CD4-positive, alpha-beta T cell (primary cell): ENCODE measurements around the gene CTRB1. TPM values are rescaled to one million over a fixed set of nuclear protein-coding genes. Genes with fewer than 3 reads are reported as not detected.

Experiments used
- ATAC-seq: fragments of 200-7000 bp; cut with Tn5 transposase; one replicate; pipeline ENCODE4 v1.10.0; 2022; ENCODE audit warnings: mild to moderate bottlenecking; ENCODE audit not compliant: poor library complexity
- CTCF ChIA-PET: fragments of 350-600 bp; sonication (Branson Sonifier 250); formaldehyde crosslinking; loops from one replicate; lab custom pipeline; 2021; ENCODE audit warnings: antibody characterized with exemption, inconsistent platforms; lab: Charles Lee
- POLR2A ChIA-PET: fragments of 350-600 bp; sonication (Branson Sonifier 250); formaldehyde crosslinking; loops from one replicate; lab custom pipeline; 2021; ENCODE audit warnings: antibody characterized with exemption, inconsistent platforms; lab: Charles Lee
- DNase-seq, 14 experiments: peaks; one replicate each; pipeline ENCODE4 v3.0.0-alpha.2; 2013 to 2020; ENCODE audit warnings: mixed read lengths in 2 of 14
- H3K27ac ChIP-seq, 2 donors: one replicate each; pipeline versions ENCODE4 v1.5.1 to v1.7.0; 2013; ENCODE audit warnings: low read length in 2 of 2, low read depth in 1 of 2, mild to moderate bottlenecking in 1 of 2
- H3K27me3 ChIP-seq, 2 experiments: 1 replicate in 1 of 2; 2 replicates in 1 of 2; pipeline versions ENCODE4 v1.6.1 to v1.7.0; 2013; ENCODE audit warnings: low read length in 2 of 2, control low read depth in 1 of 2, mild to moderate bottlenecking in 1 of 2, moderate library complexity in 1 of 2; ENCODE audit not compliant: insufficient read depth in 2 of 2, control insufficient read depth in 1 of 2
- H3K36me3 ChIP-seq: one replicate; pipeline ENCODE4 v1.6.1; 2013; ENCODE audit warnings: low read length, control low read depth; ENCODE audit not compliant: insufficient read depth
- H3K4me1 ChIP-seq: one replicate; pipeline ENCODE4 v1.6.1; 2013; ENCODE audit warnings: low read length, control low read depth; ENCODE audit not compliant: insufficient read depth
- H3K4me3 ChIP-seq: one replicate; pipeline ENCODE4 v1.5.1; 2013; ENCODE audit warnings: mild to moderate bottlenecking, low read length, moderate library complexity
- H3K9me3 ChIP-seq, 2 experiments: 1 replicate in 1 of 2; 2 replicates in 1 of 2; pipeline versions ENCODE4 v1.6.1 to v1.7.0; 2013; ENCODE audit warnings: low read length in 2 of 2, mild to moderate bottlenecking in 2 of 2, control low read depth in 1 of 2, moderate library complexity in 1 of 2; ENCODE audit not compliant: control insufficient read depth in 1 of 2, insufficient read depth in 1 of 2
- H3K27ac Mint-ChIP-seq: one replicate; pipeline ENCODE4 v1.8.0; 2020; ENCODE audit warnings: mixed read lengths
- H3K27me3 Mint-ChIP-seq: one replicate; pipeline ENCODE4 v1.8.0; 2021; ENCODE audit warnings: mixed read lengths
- H3K36me3 Mint-ChIP-seq: one replicate; pipeline ENCODE4 v1.8.0; 2021; ENCODE audit warnings: low read depth, mixed read lengths
- H3K4me1 Mint-ChIP-seq: one replicate; pipeline ENCODE4 v1.8.0; 2021; ENCODE audit warnings: low read depth, mixed read lengths
- H3K4me3 Mint-ChIP-seq: one replicate; pipeline ENCODE4 v1.8.0; 2020; ENCODE audit warnings: mild to moderate bottlenecking, mixed read lengths
- H3K9me3 Mint-ChIP-seq: one replicate; pipeline ENCODE4 v1.8.0; 2020; ENCODE audit warnings: mixed read lengths
- intact Hi-C, 2 experiments: fragments of 100-400 bp; cut with DNase I in 1 of 2; cut with micrococcal nuclease in 1 of 2; formaldehyde crosslinking; loops; one replicate each; pipeline versions ENCODE4 v1.15.1 to v1.9.0; 2023 to 2025; cut with DNase I, micrococcal nuclease
- total RNA-seq, 174 experiments: library from RNA in 2 of 174; stranded (reverse) in 2 of 174; gene quantifications; one replicate each; pipeline ENCODE4 v1.2.3 and lab custom pipeline; 2021 to 2026
- TF ChIP-seq, protein P1 (sequence below): fragments of 200-600 bp; IDR thresholded peaks from one replicate; pipeline ENCODE4 v1.8.0; 2022; ENCODE audit warnings: antibody characterized with exemption, mild to moderate bottlenecking

The CTRB1 gene
- total RNA-seq, 2 experiments from 2014 or later, result not detected

DNA sequence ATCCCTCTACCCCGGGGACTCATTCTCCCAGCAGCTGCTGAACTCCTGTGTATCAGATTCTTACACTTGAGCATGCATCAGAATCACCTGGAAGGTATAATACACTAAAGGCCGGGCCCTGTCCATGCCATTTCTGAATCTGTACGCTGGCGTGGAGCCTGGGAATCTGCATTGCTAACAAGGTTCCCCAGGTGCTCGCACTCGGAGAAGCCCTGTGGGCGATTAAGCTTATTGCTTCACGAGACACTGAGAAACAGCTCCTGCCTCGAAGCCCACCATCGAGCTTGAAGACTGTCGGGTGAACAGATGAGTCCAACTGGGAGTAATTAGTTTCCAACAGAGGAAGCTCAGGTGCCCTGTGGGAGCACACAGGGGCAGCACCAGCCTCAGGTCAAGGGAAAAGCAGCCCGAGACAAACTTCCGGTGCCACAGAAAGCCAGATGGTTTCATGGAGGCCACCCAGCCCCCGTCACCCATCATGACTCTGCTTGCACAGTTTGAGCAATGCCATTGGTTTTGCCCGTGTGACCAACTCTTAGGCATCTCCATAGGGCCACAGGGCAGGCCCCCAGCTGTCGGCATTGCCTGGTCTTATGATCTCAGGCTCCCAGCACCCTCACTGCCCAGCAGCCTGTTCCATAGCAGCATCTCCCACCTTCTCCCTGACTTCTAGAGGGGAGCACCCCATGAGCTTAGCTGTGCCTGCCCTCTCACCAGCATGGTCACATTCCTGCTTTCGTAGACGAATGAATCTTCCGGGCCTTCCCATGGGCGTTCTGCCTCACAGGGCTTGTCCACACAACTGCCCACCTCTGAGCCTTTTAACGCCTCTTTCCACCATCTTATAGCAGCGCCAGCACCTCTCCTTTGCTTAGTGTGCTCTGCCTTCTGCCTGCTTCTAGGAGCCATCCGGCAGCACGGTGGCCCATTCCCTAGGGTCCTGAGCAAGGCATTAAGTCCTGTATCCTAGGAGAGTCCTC is 22.7 kb upstream of the CTRB1 start:
- Mint-ChIP-seq H3K9me3 (no peaks in the 10 kb centered on the region), H3K27ac (no peak overlapping the region), H3K36me3 (no peaks in the 10 kb centered on the region), H3K27me3 (peaks cover 24% of the 10 kb centered on the region), H3K4me3 (no peak overlapping the region), H3K4me1 (peaks cover 17% of the 10 kb centered on the region)
- intact Hi-C loops, result loop anchor here (5.0 to 10.0 kb wide), 2 partner anchors 36 to 1979 kb away; no protein-coding TSS in a partner anchor
- ChIA-PET POLR2A (no interaction called here), CTCF (no interaction called here)
- DNase-seq (peak in 1 of 14 experiments; percentile 10), ATAC-seq (no peak)
- Histone ChIP-seq H3K4me3 (no peak overlapping the region), H3K36me3 (no peaks in the 10 kb centered on the region), H3K27ac (no peak overlapping the region), H3K9me3 (peaks cover 0 to 3% of the 10 kb centered on the region in 2 experiments), H3K4me1 (peaks cover 8% of the 10 kb centered on the region), H3K27me3 (peaks cover 3 to 4% of the 10 kb centered on the region in 2 experiments)
- TF ChIP-seq, protein P1, sequence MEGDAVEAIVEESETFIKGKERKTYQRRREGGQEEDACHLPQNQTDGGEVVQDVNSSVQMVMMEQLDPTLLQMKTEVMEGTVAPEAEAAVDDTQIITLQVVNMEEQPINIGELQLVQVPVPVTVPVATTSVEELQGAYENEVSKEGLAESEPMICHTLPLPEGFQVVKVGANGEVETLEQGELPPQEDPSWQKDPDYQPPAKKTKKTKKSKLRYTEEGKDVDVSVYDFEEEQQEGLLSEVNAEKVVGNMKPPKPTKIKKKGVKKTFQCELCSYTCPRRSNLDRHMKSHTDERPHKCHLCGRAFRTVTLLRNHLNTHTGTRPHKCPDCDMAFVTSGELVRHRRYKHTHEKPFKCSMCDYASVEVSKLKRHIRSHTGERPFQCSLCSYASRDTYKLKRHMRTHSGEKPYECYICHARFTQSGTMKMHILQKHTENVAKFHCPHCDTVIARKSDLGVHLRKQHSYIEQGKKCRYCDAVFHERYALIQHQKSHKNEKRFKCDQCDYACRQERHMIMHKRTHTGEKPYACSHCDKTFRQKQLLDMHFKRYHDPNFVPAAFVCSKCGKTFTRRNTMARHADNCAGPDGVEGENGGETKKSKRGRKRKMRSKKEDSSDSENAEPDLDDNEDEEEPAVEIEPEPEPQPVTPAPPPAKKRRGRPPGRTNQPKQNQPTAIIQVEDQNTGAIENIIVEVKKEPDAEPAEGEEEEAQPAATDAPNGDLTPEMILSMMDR, result no peak

- H3K9me3 Mint-ChIP-seq, result no peaks in the 10 kb centered on the region
- Histone ChIP-seq H3K27me3 (peaks cover 3 to 4% of the 10 kb centered on the region in 2 experiments), H3K27ac (no peak overlapping the region), H3K9me3 (peaks cover 0 to 3% of the 10 kb centered on the region in 2 experiments), H3K4me1 (peaks cover 13% of the 10 kb centered on the region), H3K36me3 (no peaks in the 10 kb centered on the region), H3K4me3 (no peak overlapping the region)
- intact Hi-C loops, result loop anchor here (5.0 to 10.0 kb wide), 2 partner anchors 35 to 1978 kb away; no protein-coding TSS in a partner anchor
- no peak overlapping the region for H3K27ac Mint-ChIP-seq
- ChIA-PET POLR2A (no interaction called here), CTCF (interaction anchor here (1.1 kb wide), 1 partner anchor 567 kb away, joined by 4 read pairs; no protein-coding TSS in a partner anchor)
- ATAC-seq (no peak), DNase-seq (peak in 1 of 14 experiments; percentile 22)
- TF ChIP-seq, protein P1, result no peak
- H3K4me3 Mint-ChIP-seq, result no peak overlapping the region
- no peaks in the 10 kb centered on the region for H3K36me3 Mint-ChIP-seq
- peaks cover 24% of the 10 kb centered on the region for H3K27me3 Mint-ChIP-seq
- H3K4me1 Mint-ChIP-seq, result peaks cover 25% of the 10 kb centered on the region
Measured at GRCh38 chr16:75196836-75197235, 22.0 kb upstream of the CTRB1 start.

DNA sequence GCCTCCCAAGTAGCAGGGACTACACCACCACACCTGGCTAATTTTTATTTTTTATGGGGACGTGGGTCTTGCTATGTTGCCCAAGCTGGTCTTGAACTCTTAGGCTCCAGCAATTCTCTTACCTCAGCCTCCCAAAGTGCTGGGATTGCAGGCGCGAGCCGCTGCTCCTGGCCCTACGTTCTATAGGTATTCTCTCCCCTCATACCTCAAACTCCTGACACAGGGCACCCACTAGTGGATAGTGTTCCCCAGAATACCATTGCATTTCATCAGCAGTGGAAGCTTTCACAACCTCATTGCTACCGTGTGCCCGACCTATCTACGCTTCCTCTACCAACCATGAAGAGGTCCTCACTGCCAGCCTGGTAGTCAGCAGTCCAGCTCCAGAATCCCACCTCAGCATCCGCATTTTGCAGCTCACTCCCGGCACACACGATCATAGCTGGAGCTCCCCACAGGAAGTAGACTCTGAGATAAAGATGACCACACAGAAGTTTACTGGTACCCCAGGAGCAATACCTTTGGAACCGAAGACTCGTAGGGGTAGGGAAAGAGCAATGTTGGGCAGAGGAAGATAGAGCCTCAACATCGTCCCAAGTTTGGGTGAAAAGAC is 21.2 kb upstream of the CTRB1 start:
- no peak overlapping the region for H3K27ac Mint-ChIP-seq
- Histone ChIP-seq H3K4me3 (no peak overlapping the region), H3K36me3 (no peaks in the 10 kb centered on the region), H3K27ac (no peak overlapping the region), H3K4me1 (peaks cover 15% of the 10 kb centered on the region), H3K9me3 (peaks cover 0 to 3% of the 10 kb centered on the region in 2 experiments), H3K27me3 (peaks cover 3 to 4% of the 10 kb centered on the region in 2 experiments)
- ChIA-PET POLR2A (interaction anchor here (2.2 kb wide), 1 partner anchor 188 kb away, joined by 11 read pairs; no protein-coding TSS in a partner anchor), CTCF (interaction anchor here (0.7 to 1.1 kb wide), 2 partner anchors 36 to 566 kb away, joined by 3 to 4 read pairs; no protein-coding TSS in a partner anchor)
- H3K4me3 Mint-ChIP-seq, result no peak overlapping the region
- intact Hi-C loops, result loop anchor here (2.0 to 10.0 kb wide), 5 partner anchors 35 to 1977 kb away; partner anchors contain the start of gene TMEM170A (in 1 of the 2)
- H3K4me1 Mint-ChIP-seq, result peaks cover 30% of the 10 kb centered on the region
- peaks cover 24% of the 10 kb centered on the region for H3K27me3 Mint-ChIP-seq
- TF ChIP-seq, protein P1, result no peak
- no peaks in the 10 kb centered on the region for H3K36me3 Mint-ChIP-seq
- DNase-seq (peak in 1 of 14 experiments; percentile 29), ATAC-seq (no peak)
- H3K9me3 Mint-ChIP-seq, result no peaks in the 10 kb centered on the region
